HepG2 (cell line): ENCODE data around the gene STAT5A. TPM values are rescaled to one million over a fixed set of nuclear protein-coding genes. Genes with fewer than 3 reads are reported as not detected.

ENCODE experiments used
- ATAC-seq: fragments of 200-7000 bp; cut with Tn5 transposase; 3 replicates; pipeline ENCODE4 v1.9.1; 2020; ENCODE audit warnings: mild to moderate bottlenecking, moderate library complexity
- BruUV-seq: library from RNA; stranded (reverse); fragments of 400-500 nt; replicated peaks from 2 replicates; lab custom pipeline; 2021; lab: Mats Ljungman, UMichigan
- CTCF ChIA-PET: fragments of 300-600 bp; formaldehyde crosslinking; extraction: SDS; loops from one replicate; lab custom pipeline; 2021; ENCODE audit warnings: low total read pairs, inconsistent platforms, low intra/inter-chr PET ratio; lab: Yijun Ruan, JAX
- POLR2A ChIA-PET: fragments of 350-600 bp; sonication (Branson Sonifier 250); formaldehyde crosslinking; loops from one replicate; lab custom pipeline; 2020; ENCODE audit warnings: antibody characterized with exemption, inconsistent platforms; lab: Yijun Ruan, JAX
- DNase-seq: peaks from one replicate; pipeline ENCODE4 v3.0.0-alpha.2; 2015; ENCODE audit warnings: low spot score
- FAIRE-seq: peaks from 3 replicates; lab custom pipeline; 2011; peaks lifted over from hg19 to GRCh38; lab: Jason Lieb, UNC
- H2AFZ ChIP-seq: one replicate; pipeline ENCODE4 v1.6.1; 2011; ENCODE audit warnings: low read length, inconsistent platforms
- H3K27ac ChIP-seq: fragments of 300-600 bp; 3 replicates; pipeline ENCODE4 v1.8.0; 2011; ENCODE audit warnings: mixed run types, mild to moderate bottlenecking, mixed read lengths, low read length, inconsistent platforms; ENCODE audit not compliant: insufficient read depth; ENCODE audit errors: extremely low read length
- H3K27me3 ChIP-seq, 2 experiments: fragments of 200-600 bp in 1 of 2; 2 replicates in 1 of 2; 3 replicates in 1 of 2; pipeline versions ENCODE4 v1.6.0 to v1.8.0; 2011; ENCODE audit warnings: low read length in 2 of 2, mild to moderate bottlenecking in 2 of 2, moderate library complexity in 2 of 2, inconsistent platforms in 1 of 2; ENCODE audit not compliant: insufficient read depth in 2 of 2, control insufficient read depth in 1 of 2
- H3K36me3 ChIP-seq, 2 experiments: fragments of 200-600 bp in 1 of 2; replicated peaks in 1 of 2; 2 replicates in 1 of 2; 3 replicates in 1 of 2; pipeline versions ENCODE4 v1.5.1 to v1.8.0; 2011; ENCODE audit warnings: low read length in 2 of 2, inconsistent platforms in 1 of 2; ENCODE audit not compliant: insufficient read depth in 2 of 2, control insufficient read depth in 1 of 2
- H3K4me1 ChIP-seq: 2 replicates; pipeline ENCODE4 v1.5.1; 2012; ENCODE audit warnings: low read length, inconsistent platforms; ENCODE audit not compliant: insufficient read depth
- H3K4me2 ChIP-seq: 2 replicates; pipeline ENCODE4 v1.6.0; 2011; ENCODE audit warnings: low read depth, low read length, inconsistent platforms
- H3K4me3 ChIP-seq, 3 experiments: fragments of 200-600 bp in 1 of 3; sonication (generic), shearing (Covaris generic) in 1 of 3; replicated peaks in 1 of 3; 2 replicates each; pipeline ENCODE4 v1.5.1; 2011 to 2016; ENCODE audit warnings: low read length in 3 of 3, inconsistent platforms in 2 of 3, low read depth in 2 of 3, mild to moderate bottlenecking in 2 of 3, control low read depth in 1 of 3, mixed read lengths in 1 of 3; ENCODE audit not compliant: insufficient read depth in 1 of 3
- H3K79me2 ChIP-seq: one replicate; pipeline ENCODE4 v1.6.1; 2011; ENCODE audit warnings: low read length, inconsistent platforms; ENCODE audit not compliant: insufficient read depth
- H3K9ac ChIP-seq: 2 replicates; pipeline ENCODE4 v1.6.0; 2011; ENCODE audit warnings: mild to moderate bottlenecking, low read depth, low read length, inconsistent platforms; ENCODE audit not compliant: insufficient read depth
- H3K9me3 ChIP-seq: 2 replicates; pipeline ENCODE4 v1.5.1; 2012; ENCODE audit warnings: mild to moderate bottlenecking, low read length
- H4K20me1 ChIP-seq: 2 replicates; pipeline ENCODE4 v1.6.0; 2011; ENCODE audit warnings: inconsistent platforms, mild to moderate bottlenecking, low read length, moderate library complexity; ENCODE audit not compliant: insufficient read depth
- ARID3A ChIP-seq: IDR thresholded peaks from 2 replicates; pipeline ENCODE4 v1.6.1; 2012; ENCODE audit warnings: low read depth, low read length, improper control_type of control experiment
- CEBPB ChIP-seq: IDR thresholded peaks from 2 replicates; pipeline ENCODE4 v1.6.1; 2011; ENCODE audit warnings: low read depth, low read length, improper control_type of control experiment, borderline replicate concordance
- FIP1L1 ChIP-seq: fragments of 200-400 bp; formaldehyde crosslinking; IDR thresholded peaks from 2 replicates; pipeline ENCODE4 v1.6.1; 2018; ENCODE audit warnings: low read depth, mild to moderate bottlenecking, low read length, moderate library complexity, borderline replicate concordance; ENCODE audit not compliant: insufficient read depth
- FOXJ3 ChIP-seq: sonication (generic); formaldehyde crosslinking; IDR thresholded peaks from 2 replicates; pipeline ENCODE4 v1.4.0; 2020; ENCODE audit warnings: missing genetic modification reagents, mild to moderate bottlenecking, borderline replicate concordance
- JDP2 ChIP-seq: sonication (generic); formaldehyde crosslinking; IDR thresholded peaks from 2 replicates; pipeline ENCODE4 v1.8.1; 2022; ENCODE audit warnings: missing genetic modification reagents, borderline replicate concordance
- NR2F1 ChIP-seq, 2 experiments: fragments of 450-650 bp in 1 of 2; formaldehyde crosslinking in 1 of 2; IDR thresholded peaks; 2 replicates each; pipeline versions ENCODE4 v1.5.0 to v1.6.1; 2016 to 2020; ENCODE audit warnings: mild to moderate bottlenecking in 1 of 2, missing compliant biosample characterization in 1 of 2, missing genetic modification reagents in 1 of 2, moderate library complexity in 1 of 2
- PITX1 ChIP-seq: sonication (generic); formaldehyde crosslinking; IDR thresholded peaks from 2 replicates; pipeline ENCODE4 v1.5.1; 2020; ENCODE audit warnings: mild to moderate bottlenecking, missing genetic modification reagents
- POGZ ChIP-seq: sonication (generic); formaldehyde crosslinking; IDR thresholded peaks from 2 replicates; pipeline ENCODE4 v1.4.0; 2020; ENCODE audit warnings: mild to moderate bottlenecking, missing genetic modification reagents
- REL ChIP-seq: sonication (generic); formaldehyde crosslinking; conservative IDR thresholded peaks from 2 replicates; pipeline ENCODE4 v1.8.0; 2022; ENCODE audit warnings: mild to moderate bottlenecking, missing genetic modification reagents, moderate library complexity
- SCMH1 ChIP-seq: sonication (generic); formaldehyde crosslinking; IDR thresholded peaks from 2 replicates; pipeline ENCODE4 v1.9.0; 2021; ENCODE audit warnings: missing genetic modification reagents, mild to moderate bottlenecking, borderline replicate concordance
- ZBTB38 ChIP-seq: sonication (generic); formaldehyde crosslinking; IDR thresholded peaks from 2 replicates; pipeline ENCODE4 v1.5.1; 2020; ENCODE audit warnings: mild to moderate bottlenecking, missing genetic modification reagents
- ZC3H13 ChIP-seq: sonication (generic); formaldehyde crosslinking; IDR thresholded peaks from 2 replicates; pipeline ENCODE4 v1.8.1; 2023; ENCODE audit warnings: mild to moderate bottlenecking, missing genetic modification reagents, moderate library complexity
- ZNF329 ChIP-seq: sonication (generic); formaldehyde crosslinking; IDR thresholded peaks from 2 replicates; pipeline ENCODE4 v1.9.0; 2021; ENCODE audit warnings: low read depth, mild to moderate bottlenecking, missing genetic modification reagents
- ZNF367 ChIP-seq: sonication (generic); formaldehyde crosslinking; IDR thresholded peaks from 2 replicates; pipeline ENCODE4 v1.4.0; 2020; ENCODE audit warnings: missing genetic modification reagents, borderline replicate concordance
- ZNF772 ChIP-seq: sonication (generic); formaldehyde crosslinking; IDR thresholded peaks from 2 replicates; pipeline ENCODE4 v1.5.0; 2020; ENCODE audit warnings: mild to moderate bottlenecking, missing genetic modification reagents
- ZZZ3 ChIP-seq: sonication (generic); formaldehyde crosslinking; IDR thresholded peaks from 2 replicates; pipeline ENCODE4 v1.4.0; 2020; ENCODE audit warnings: missing genetic modification reagents, mild to moderate bottlenecking, borderline replicate concordance
- WGBS: methylation state at CpG from one replicate; pipeline ENCODE4 v1.1.6; 2017; ENCODE audit warnings: low lambda C conversion rate; 5-methylcytosine and 5-hydroxymethylcytosine counted together
- in situ Hi-C: cut with HindIII; loops from 2 replicates; pipeline ENCODE4 v1.10.0; 2017; ENCODE audit warnings: low pct_unique_long_range_greater_than_20kb; ENCODE audit not compliant: extremely low pct_ligation_motif_present
- intact Hi-C: fragments of 100-400 bp; cut with micrococcal nuclease; formaldehyde crosslinking; loops from one replicate; pipeline ENCODE4 v1.10.0; 2022; ENCODE audit not compliant: unreplicated experiment
- polyA plus RNA-seq, 8 experiments: library from polyadenylated mRNA; depleted of rRNA in 3 of 8; stranded (reverse) in 7 of 8; unstranded in 1 of 8; fragments of >200 nt; fragmentation: Illumina TruSeq in 4 of 8; extraction: Trizol in 4 of 8; gene quantifications; 2 replicates each; pipeline versions ENCODE4 v1.2.1 to v1.2.3, GENCODE V29; 2011 to 2016; ENCODE audit warnings: low read depth in 4 of 8, missing spikeins in 1 of 8, mixed read lengths in 1 of 8; ENCODE audit not compliant: insufficient read depth in 1 of 8
- total RNA-seq, 5 experiments: library from RNA; depleted of rRNA; stranded (reverse); fragments of >200 nt; fragmentation: Illumina TruSeq; extraction: Trizol; gene quantifications; 2 replicates each; pipeline ENCODE4 v1.2.3, GENCODE V29; 2016; ENCODE audit warnings: low read depth in 1 of 5
- TF ChIP-seq, protein P1 (sequence below): IDR thresholded peaks from 2 replicates; pipeline ENCODE4 v1.6.1; 2016; ENCODE audit warnings: mild to moderate bottlenecking
- TF ChIP-seq, protein P2 (sequence below): sonication (generic); formaldehyde crosslinking; IDR thresholded peaks from 2 replicates; pipeline ENCODE4 v1.8.1; 2022; ENCODE audit warnings: mild to moderate bottlenecking, missing genetic modification reagents
- TF ChIP-seq, protein P3 (sequence below): sonication (generic); formaldehyde crosslinking; conservative IDR thresholded peaks from 2 replicates; pipeline ENCODE4 v1.8.1; 2023; ENCODE audit warnings: missing genetic modification reagents

STAT5A gene
- total and polyA plus RNA-seq, 2 of the 13 experiments (the other 11 are each of a cell fraction or from before 2014, with no cell fraction given) = 1.4 to 4.1 TPM

GRCh38 chr17:42325026-42325425 lies 36.7 kb downstream of the STAT5A start:
- no peak for ATAC-seq
- in situ Hi-C loops = no loop called here
- H3K27ac ChIP-seq = no peak overlapping the region

More at GRCh38 chr17:42325026-42325425, 36.7 kb downstream of the STAT5A start:
- POLR2A ChIA-PET = interaction anchor here (1.2 to 1.3 kb wide), 2 partner anchors 13 to 64 kb away, joined by 3 to 4 read pairs; no protein-coding TSS in a partner anchor
- CTCF ChIA-PET = interaction anchor here (5.9 kb wide), 1 partner anchor 80 kb away, joined by 163 read pairs; no protein-coding TSS in a partner anchor
- no peaks in the 10 kb centered on the region for H3K79me2 ChIP-seq
- no peak overlapping the region for H2AFZ ChIP-seq
- no peaks in the 10 kb centered on the region for H3K9me3 ChIP-seq
- FAIRE-seq (no peak), DNase-seq (no peak)
- H3K36me3 ChIP-seq = peaks cover 28 to 62% of the 10 kb centered on the region in 2 experiments
- no peak overlapping the region for H3K4me3 ChIP-seq
- H3K4me1 ChIP-seq = no peaks in the 10 kb centered on the region
- no peak overlapping the region for H3K9ac ChIP-seq
- TF ChIP-seq PITX1 (no peak), ZZZ3 (CRISPR knock-in tag) (no peak), ZNF367 (CRISPR knock-in tag) (no peak), SCMH1 (CRISPR knock-in tag) (no peak), ZC3H13 (no peak), ZBTB38 (CRISPR knock-in tag) (no peak), CEBPB (no peak), ZNF772 (CRISPR knock-in tag) (no peak), POGZ (no peak), NR2F1 (CRISPR knock-in tag; IDR thresholded peaks at IDR 0.05) (no peak), ZNF329 (CRISPR knock-in tag) (no peak), FIP1L1 (no peak), FOXJ3 (CRISPR knock-in tag) (no peak), REL (no peak), ARID3A (no peak), JDP2 (CRISPR knock-in tag) (no peak)
- TF ChIP-seq, protein P1, sequence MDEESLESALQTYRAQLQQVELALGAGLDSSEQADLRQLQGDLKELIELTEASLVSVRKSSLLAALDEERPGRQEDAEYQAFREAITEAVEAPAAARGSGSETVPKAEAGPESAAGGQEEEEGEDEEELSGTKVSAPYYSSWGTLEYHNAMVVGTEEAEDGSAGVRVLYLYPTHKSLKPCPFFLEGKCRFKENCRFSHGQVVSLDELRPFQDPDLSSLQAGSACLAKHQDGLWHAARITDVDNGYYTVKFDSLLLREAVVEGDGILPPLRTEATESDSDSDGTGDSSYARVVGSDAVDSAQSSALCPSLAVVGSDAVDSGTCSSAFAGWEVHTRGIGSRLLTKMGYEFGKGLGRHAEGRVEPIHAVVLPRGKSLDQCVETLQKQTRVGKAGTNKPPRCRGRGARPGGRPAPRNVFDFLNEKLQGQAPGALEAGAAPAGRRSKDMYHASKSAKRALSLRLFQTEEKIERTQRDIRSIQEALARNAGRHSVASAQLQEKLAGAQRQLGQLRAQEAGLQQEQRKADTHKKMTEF (CRISPR knock-in tag) = no peak
- TF ChIP-seq, protein P2, sequence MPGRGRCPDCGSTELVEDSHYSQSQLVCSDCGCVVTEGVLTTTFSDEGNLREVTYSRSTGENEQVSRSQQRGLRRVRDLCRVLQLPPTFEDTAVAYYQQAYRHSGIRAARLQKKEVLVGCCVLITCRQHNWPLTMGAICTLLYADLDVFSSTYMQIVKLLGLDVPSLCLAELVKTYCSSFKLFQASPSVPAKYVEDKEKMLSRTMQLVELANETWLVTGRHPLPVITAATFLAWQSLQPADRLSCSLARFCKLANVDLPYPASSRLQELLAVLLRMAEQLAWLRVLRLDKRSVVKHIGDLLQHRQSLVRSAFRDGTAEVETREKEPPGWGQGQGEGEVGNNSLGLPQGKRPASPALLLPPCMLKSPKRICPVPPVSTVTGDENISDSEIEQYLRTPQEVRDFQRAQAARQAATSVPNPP (CRISPR knock-in tag) = no peak
- TF ChIP-seq, protein P3, sequence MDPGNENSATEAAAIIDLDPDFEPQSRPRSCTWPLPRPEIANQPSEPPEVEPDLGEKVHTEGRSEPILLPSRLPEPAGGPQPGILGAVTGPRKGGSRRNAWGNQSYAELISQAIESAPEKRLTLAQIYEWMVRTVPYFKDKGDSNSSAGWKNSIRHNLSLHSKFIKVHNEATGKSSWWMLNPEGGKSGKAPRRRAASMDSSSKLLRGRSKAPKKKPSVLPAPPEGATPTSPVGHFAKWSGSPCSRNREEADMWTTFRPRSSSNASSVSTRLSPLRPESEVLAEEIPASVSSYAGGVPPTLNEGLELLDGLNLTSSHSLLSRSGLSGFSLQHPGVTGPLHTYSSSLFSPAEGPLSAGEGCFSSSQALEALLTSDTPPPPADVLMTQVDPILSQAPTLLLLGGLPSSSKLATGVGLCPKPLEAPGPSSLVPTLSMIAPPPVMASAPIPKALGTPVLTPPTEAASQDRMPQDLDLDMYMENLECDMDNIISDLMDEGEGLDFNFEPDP (CRISPR knock-in tag) = no peak
- 96% methylated on average over 7 of the region's 7 CpGs for WGBS
- no peaks in the 10 kb centered on the region for H3K27me3 ChIP-seq
- H4K20me1 ChIP-seq = peaks cover 5% of the 10 kb centered on the region; the same call in 1 of the 2 replicates
- intact Hi-C loops = no loop called here
- no peak overlapping the region for H3K4me2 ChIP-seq
- no TSS peak for BruUV-seq
